Trophoblast cell (in vitro differentiated cells and primary cell): ENCODE results near the gene PHF21A.
A peak's percentile ranks its signal among the peaks of the same experiment; 100 is the strongest.

ENCODE experiments used
- DNase-seq, 2 donors: peaks; one replicate each; pipeline ENCODE4 v3.0.0-alpha.2; 2016
- H2AFZ ChIP-seq: 2 replicates; pipeline ENCODE4 v1.6.1; 2013; ENCODE audit warnings: low read length, moderate library complexity, mild to moderate bottlenecking; ENCODE audit not compliant: insufficient read depth, poor library complexity
- H2AK5ac ChIP-seq: 2 replicates; pipeline ENCODE4 v1.6.1; 2013; ENCODE audit warnings: mild to moderate bottlenecking, low read length
- H2BK120ac ChIP-seq: 2 replicates; pipeline ENCODE4 v1.6.1; 2013; ENCODE audit warnings: low read length, mild to moderate bottlenecking, moderate library complexity; ENCODE audit not compliant: insufficient read depth, poor library complexity
- H2BK12ac ChIP-seq: 2 replicates; pipeline ENCODE4 v1.6.1; 2013; ENCODE audit warnings: mild to moderate bottlenecking, low read length, moderate library complexity
- H2BK5ac ChIP-seq: 2 replicates; pipeline ENCODE4 v1.6.1; 2013; ENCODE audit warnings: low read length, low read depth, moderate library complexity, mild to moderate bottlenecking; ENCODE audit not compliant: poor library complexity
- H3K14ac ChIP-seq: 2 replicates; pipeline ENCODE4 v1.6.1; 2013; ENCODE audit warnings: mild to moderate bottlenecking, low read length
- H3K18ac ChIP-seq: 2 replicates; pipeline ENCODE4 v1.6.1; 2013; ENCODE audit warnings: mild to moderate bottlenecking, low read length
- H3K23ac ChIP-seq: 2 replicates; pipeline ENCODE4 v1.6.1; 2013; ENCODE audit warnings: low read length
- H3K27ac ChIP-seq: 2 replicates; pipeline ENCODE4 v1.5.1; 2013; ENCODE audit warnings: low read depth, mild to moderate bottlenecking, inconsistent platforms, low read length, moderate library complexity
- H3K27me3 ChIP-seq: 2 replicates; pipeline ENCODE4 v1.6.1; 2013; ENCODE audit warnings: inconsistent platforms, mild to moderate bottlenecking, low read length, moderate library complexity; ENCODE audit not compliant: insufficient read depth
- H3K36me3 ChIP-seq, 2 experiments: 1 replicate in 1 of 2; 2 replicates in 1 of 2; pipeline ENCODE4 v1.6.1; 2013; ENCODE audit warnings: low read length in 2 of 2, mild to moderate bottlenecking in 2 of 2, moderate library complexity in 1 of 2; ENCODE audit not compliant: insufficient read depth in 2 of 2, control insufficient read depth in 1 of 2
- H3K4ac ChIP-seq: 2 replicates; pipeline ENCODE4 v1.6.1; 2013; ENCODE audit warnings: low read depth, mild to moderate bottlenecking, low read length, moderate library complexity
- H3K4me1 ChIP-seq, 2 experiments: 1 replicate in 1 of 2; 2 replicates in 1 of 2; pipeline ENCODE4 v1.6.1; 2013; ENCODE audit warnings: low read length in 2 of 2, mild to moderate bottlenecking in 2 of 2, moderate library complexity in 1 of 2; ENCODE audit not compliant: insufficient read depth in 2 of 2, control insufficient read depth in 1 of 2
- H3K4me2 ChIP-seq: 2 replicates; pipeline ENCODE4 v1.6.1; 2013; ENCODE audit warnings: inconsistent platforms, mild to moderate bottlenecking, low read length, moderate library complexity
- H3K4me3 ChIP-seq: 2 replicates; pipeline ENCODE4 v1.5.1; 2013; ENCODE audit warnings: mild to moderate bottlenecking, low read depth, low read length, inconsistent platforms
- H3K79me1 ChIP-seq: one replicate; pipeline ENCODE4 v1.6.1; 2013; ENCODE audit warnings: low read length
- H3K79me2 ChIP-seq: 2 replicates; pipeline ENCODE4 v1.6.1; 2013; ENCODE audit warnings: low read length, mild to moderate bottlenecking; ENCODE audit not compliant: control insufficient read depth, insufficient read depth, poor library complexity
- H3K9ac ChIP-seq: 2 replicates; pipeline ENCODE4 v1.6.1; 2013; ENCODE audit warnings: mild to moderate bottlenecking, low read length
- H3K9me3 ChIP-seq: 2 replicates; pipeline ENCODE4 v1.6.1; 2013; ENCODE audit warnings: low read depth, mild to moderate bottlenecking, control low read depth, inconsistent platforms, low read length; ENCODE audit not compliant: insufficient read depth
- H4K12ac ChIP-seq: 2 replicates; pipeline ENCODE4 v1.6.1; 2013; ENCODE audit warnings: low read depth, mild to moderate bottlenecking, low read length, moderate library complexity
- H4K8ac ChIP-seq: 2 replicates; pipeline ENCODE4 v1.6.1; 2013; ENCODE audit warnings: low read depth, mild to moderate bottlenecking, low read length, moderate library complexity
- H4K91ac ChIP-seq: one replicate; pipeline ENCODE4 v1.6.1; 2013; ENCODE audit warnings: low read depth, mild to moderate bottlenecking, low read length, moderate library complexity
- WGBS: extraction: QIAGEN DNeasy Blood & Tissue Kit; methylation state at CpG from one replicate; pipeline ENCODE4 v1.1.7; 2013; ENCODE audit warnings: missing lambda C conversion rate; ENCODE audit not compliant: insufficient read length, insufficient coverage; ENCODE audit errors: extremely low coverage; 5-methylcytosine and 5-hydroxymethylcytosine counted together

Gene PHF21A

GRCh38 chr11:45928535-45929215 lies 192.6 kb downstream of the PHF21A start:
- peak; percentile 95 to 96 for DNase-seq
- peaks cover 9 to 15% of the 10 kb centered on the region in 2 experiments for H3K4me1 ChIP-seq
- H3K23ac ChIP-seq = no peak overlapping the region
- H3K14ac ChIP-seq = no peak overlapping the region
- no peak overlapping the region for H3K4me3 ChIP-seq
- H4K12ac ChIP-seq = no peak overlapping the region
- no peak overlapping the region for H3K4me2 ChIP-seq
- H3K27ac ChIP-seq = no peak overlapping the region
- no peak overlapping the region for H3K18ac ChIP-seq
- peaks cover 2% of the 10 kb centered on the region for H3K79me1 ChIP-seq
- no peak overlapping the region for H3K9ac ChIP-seq
- H3K27me3 ChIP-seq = no peaks in the 10 kb centered on the region
- no peaks in the 10 kb centered on the region for H3K9me3 ChIP-seq
- no peak overlapping the region for H2BK12ac ChIP-seq
- no peak overlapping the region for H2BK5ac ChIP-seq
- H4K8ac ChIP-seq = no peak overlapping the region
- H2AK5ac ChIP-seq = no peak overlapping the region
- no peak overlapping the region for H3K4ac ChIP-seq
- no peak overlapping the region for H2AFZ ChIP-seq
- whole genome bisulfite sequencing = no CpG with 5 or more reads among the region's 13 CpGs
- peaks cover 11 to 14% of the 10 kb centered on the region in 2 experiments for H3K36me3 ChIP-seq
- H4K91ac ChIP-seq = no peak overlapping the region
- no peaks in the 10 kb centered on the region for H3K79me2 ChIP-seq
- no peak overlapping the region for H2BK120ac ChIP-seq

GRCh38 chr11:45927684-45928413 lies 193.4 kb downstream of the PHF21A start:
- Histone ChIP-seq H3K36me3 (peaks cover 5 to 7% of the 10 kb centered on the region in 2 experiments), H2BK5ac (no peak overlapping the region), H3K4me1 (peaks cover 12 to 17% of the 10 kb centered on the region in 2 experiments), H3K79me1 (peaks cover 2% of the 10 kb centered on the region), H3K79me2 (no peaks in the 10 kb centered on the region), H3K4me2 (no peak overlapping the region), H2BK12ac (no peak overlapping the region), H3K4ac (no peak overlapping the region), H4K12ac (no peak overlapping the region), H3K9me3 (peaks cover 4% of the 10 kb centered on the region), H3K4me3 (no peak overlapping the region), H2BK120ac (no peak overlapping the region), H3K18ac (no peak overlapping the region), H2AK5ac (no peak overlapping the region), H4K8ac (no peak overlapping the region), H3K23ac (no peak overlapping the region), H3K14ac (no peak overlapping the region), H3K9ac (no peak overlapping the region), H2AFZ (no peak overlapping the region), H3K27ac (no peak overlapping the region), H3K27me3 (peaks cover 7% of the 10 kb centered on the region), H4K91ac (no peak overlapping the region)
- no CpG with 5 or more reads among the region's 27 CpGs for WGBS
- DNase-seq = peak in 1 of 2 donors; percentile 36

DNA sequence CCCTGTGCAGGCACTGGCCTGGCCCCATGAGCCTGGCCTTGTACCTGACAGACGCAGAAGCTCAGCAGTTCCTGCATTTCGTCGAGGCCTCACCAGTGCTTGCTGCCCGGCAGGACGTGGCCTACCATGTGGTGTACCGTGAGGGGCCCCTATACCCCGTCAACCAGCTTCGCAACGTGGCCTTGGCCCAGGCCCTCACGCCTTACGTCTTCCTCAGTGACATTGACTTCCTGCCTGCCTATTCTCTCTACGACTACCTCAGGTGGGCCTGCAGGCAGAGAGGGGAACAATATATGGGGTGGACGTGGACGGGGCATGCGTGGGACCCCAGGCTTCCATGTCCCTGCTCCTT lies 193.9 kb downstream of the PHF21A start:
- H2BK12ac ChIP-seq = no peak overlapping the region
- no peak overlapping the region for H3K23ac ChIP-seq
- no peak overlapping the region for H3K9ac ChIP-seq
- no CpG with 5 or more reads among the region's 15 CpGs for WGBS
- no peak overlapping the region for H2AK5ac ChIP-seq
- H3K79me1 ChIP-seq = peaks cover 2% of the 10 kb centered on the region
- no peak overlapping the region for H3K27ac ChIP-seq
- peaks cover 12% of the 10 kb centered on the region for H3K27me3 ChIP-seq
- peaks cover 16 to 22% of the 10 kb centered on the region in 2 experiments for H3K4me1 ChIP-seq
- H3K36me3 ChIP-seq = peaks cover 5 to 7% of the 10 kb centered on the region in 2 experiments
- no peak overlapping the region for H3K14ac ChIP-seq
- no peak overlapping the region for H3K4ac ChIP-seq
- H3K79me2 ChIP-seq = no peaks in the 10 kb centered on the region
- no peak overlapping the region for H3K18ac ChIP-seq
- DNase-seq = no peak
- H3K4me2 ChIP-seq = no peak overlapping the region
- H2BK120ac ChIP-seq = no peak overlapping the region
- no peak overlapping the region for H2BK5ac ChIP-seq
- H3K4me3 ChIP-seq = peak overlapping the region; percentile 10
- H3K9me3 ChIP-seq = peaks cover 4% of the 10 kb centered on the region
- no peak overlapping the region for H4K91ac ChIP-seq
- H2AFZ ChIP-seq = no peak overlapping the region
- no peak overlapping the region for H4K12ac ChIP-seq
- H4K8ac ChIP-seq = no peak overlapping the region

GRCh38 chr11:45926536-45927331 lies 194.5 kb downstream of the PHF21A start:
- no peak overlapping the region for H2AK5ac ChIP-seq
- no peak overlapping the region for H4K8ac ChIP-seq
- no peak overlapping the region for H3K27ac ChIP-seq
- DNase-seq = no peak
- no peak overlapping the region for H2BK12ac ChIP-seq
- no peak overlapping the region for H3K9ac ChIP-seq
- peaks cover under 1 to 2% of the 10 kb centered on the region in 2 experiments for H3K36me3 ChIP-seq
- no peak overlapping the region for H2BK120ac ChIP-seq
- H3K14ac ChIP-seq = no peak overlapping the region
- no peak overlapping the region for H4K91ac ChIP-seq
- no peak overlapping the region for H3K4me2 ChIP-seq
- WGBS = no CpG with 5 or more reads among the region's 12 CpGs
- peaks cover 19 to 27% of the 10 kb centered on the region in 2 experiments for H3K4me1 ChIP-seq
- no peaks in the 10 kb centered on the region for H3K79me2 ChIP-seq
- peaks cover 4% of the 10 kb centered on the region for H3K9me3 ChIP-seq
- H3K4ac ChIP-seq = no peak overlapping the region
- peaks cover 2% of the 10 kb centered on the region for H3K79me1 ChIP-seq
- no peak overlapping the region for H3K4me3 ChIP-seq
- H3K27me3 ChIP-seq = peaks cover 18% of the 10 kb centered on the region
- no peak overlapping the region for H4K12ac ChIP-seq
- H2BK5ac ChIP-seq = no peak overlapping the region
- no peak overlapping the region for H3K23ac ChIP-seq
- no peak overlapping the region for H2AFZ ChIP-seq
- no peak overlapping the region for H3K18ac ChIP-seq
